Psoas muscle (tissue), 8 donors: ENCODE measurements around the gene SSRP1. TPM values are rescaled to one million over a fixed set of nuclear protein-coding genes. Genes with fewer than 3 reads are reported as not detected.

Experiments
- ATAC-seq, 4 donors: fragments of 200-7000 bp; cut with Tn5 transposase; one replicate each; pipeline ENCODE4 v1.9.1; 2020; ENCODE audit warnings: moderate library complexity in 3 of 4, mild to moderate bottlenecking in 2 of 4
- DNase-seq, 2 donors: peaks; one replicate each; pipeline ENCODE4 v3.0.0-alpha.2; 2020
- H3K27ac ChIP-seq: fragments of 200-600 bp; one replicate; pipeline ENCODE4 v1.8.0; 2022
- H3K27me3 ChIP-seq, 3 donors: fragments of 200-600 bp in 1 of 3; one replicate each; pipeline versions ENCODE4 v1.6.1 to v1.8.0; 2013 to 2022; ENCODE audit warnings: low read length in 2 of 3, mild to moderate bottlenecking in 2 of 3, moderate library complexity in 1 of 3; ENCODE audit not compliant: insufficient read depth in 3 of 3
- H3K36me3 ChIP-seq, 2 donors: fragments of 200-600 bp in 1 of 2; one replicate each; pipeline versions ENCODE4 v1.6.1 to v1.8.0; 2013 to 2022; ENCODE audit warnings: low read depth in 1 of 2, mild to moderate bottlenecking in 1 of 2, moderate library complexity in 1 of 2; ENCODE audit not compliant: insufficient read depth in 1 of 2
- H3K4me1 ChIP-seq: fragments of 200-600 bp; one replicate; pipeline ENCODE4 v1.8.0; 2022
- H3K4me3 ChIP-seq: fragments of 200-600 bp; one replicate; pipeline ENCODE4 v1.8.0; 2022; ENCODE audit warnings: mild to moderate bottlenecking
- H3K9me3 ChIP-seq: fragments of 200-600 bp; one replicate; pipeline ENCODE4 v1.8.0; 2022
- WGBS, 3 donors: extraction: QIAGEN DNeasy Blood & Tissue Kit; methylation state at CpG; one replicate each; pipeline versions ENCODE4 v1.1.6 to v1.1.7; 2013; 5-methylcytosine and 5-hydroxymethylcytosine counted together
- intact Hi-C, 2 donors: fragments of 100-400 bp; cut with DNase I; formaldehyde crosslinking; loops; one replicate each; pipeline versions ENCODE4 v1.11.0 to v1.14.2; 2022
- polyA plus RNA-seq, 3 donors: library from polyadenylated mRNA; stranded (reverse); fragments of 200-250 nt; gene quantifications; one replicate each; pipeline ENCODE4 v1.2.3, GENCODE V29; 2013
- total RNA-seq, 4 donors: library from RNA; stranded (reverse); fragmentation: NEBNext Ultra II Directional in 2 of 4; extraction: Animal tissue kit (Norgen Biotek cat#: 25700) in 2 of 4; gene quantifications; one replicate each; pipeline versions ENCODE4 v1.2.1 to v1.2.4, GENCODE V29; 2021 to 2023
- TF ChIP-seq, protein P1 (sequence below): fragments of 200-600 bp; IDR thresholded peaks from one replicate; pipeline ENCODE4 v1.8.0; 2022; ENCODE audit warnings: antibody characterized with exemption
- donor health status: healthy with polysubstance abuse.
- donor health status: DM: no; HTN: no; CAD: no; lungs with moderate emphysema.
- donor health status: Bipolar disorder and iron deficiency.
- donor health status: healthy.
- donor health status: DM: yes; HTN: yes; CAD: no.
- donor health status: DM: no; HTN: no; CAD: no.
- donor health status: DM: no; HTN: no; CAD: no.
- donor health status: DM: yes; HTN: yes; CAD: no.

The SSRP1 gene
- total and polyA plus RNA-seq, 7 donors = 69.0 to 138 (median 94.0) TPM

DNA sequence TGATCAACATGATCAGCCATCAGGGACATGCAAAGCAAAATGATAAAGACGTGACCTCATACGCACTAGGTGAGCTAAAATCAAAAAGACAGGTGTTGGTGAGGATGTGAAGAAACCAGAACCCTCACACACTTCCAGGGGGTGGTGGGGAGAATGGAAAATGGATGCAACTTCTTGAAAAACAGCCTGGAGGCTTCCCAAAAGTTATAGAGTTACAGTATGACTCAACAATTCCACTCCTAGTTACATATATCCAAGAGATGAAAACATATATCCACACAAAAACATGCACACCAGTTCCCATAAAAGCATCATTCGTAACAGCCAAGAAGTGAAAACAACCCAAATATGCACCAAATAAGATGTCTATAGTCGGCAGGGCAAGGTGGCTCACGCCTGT is 56.6 kb downstream of the SSRP1 start:
- WGBS, 3 donors = 90 to 93% (median 90%) methylated on average over 5 of the region's 5 CpGs
- Histone ChIP-seq H3K4me1 (peaks cover 15% of the 10 kb centered on the region), H3K27me3 (no peaks in the 10 kb centered on the region), H3K27ac (no peak overlapping the region), H3K36me3 (no peaks in the 10 kb centered on the region), H3K4me3 (no peak overlapping the region), H3K9me3 (no peaks in the 10 kb centered on the region)
- intact Hi-C loops = no loop called here
- DNase-seq = no peak
- TF ChIP-seq, protein P1, sequence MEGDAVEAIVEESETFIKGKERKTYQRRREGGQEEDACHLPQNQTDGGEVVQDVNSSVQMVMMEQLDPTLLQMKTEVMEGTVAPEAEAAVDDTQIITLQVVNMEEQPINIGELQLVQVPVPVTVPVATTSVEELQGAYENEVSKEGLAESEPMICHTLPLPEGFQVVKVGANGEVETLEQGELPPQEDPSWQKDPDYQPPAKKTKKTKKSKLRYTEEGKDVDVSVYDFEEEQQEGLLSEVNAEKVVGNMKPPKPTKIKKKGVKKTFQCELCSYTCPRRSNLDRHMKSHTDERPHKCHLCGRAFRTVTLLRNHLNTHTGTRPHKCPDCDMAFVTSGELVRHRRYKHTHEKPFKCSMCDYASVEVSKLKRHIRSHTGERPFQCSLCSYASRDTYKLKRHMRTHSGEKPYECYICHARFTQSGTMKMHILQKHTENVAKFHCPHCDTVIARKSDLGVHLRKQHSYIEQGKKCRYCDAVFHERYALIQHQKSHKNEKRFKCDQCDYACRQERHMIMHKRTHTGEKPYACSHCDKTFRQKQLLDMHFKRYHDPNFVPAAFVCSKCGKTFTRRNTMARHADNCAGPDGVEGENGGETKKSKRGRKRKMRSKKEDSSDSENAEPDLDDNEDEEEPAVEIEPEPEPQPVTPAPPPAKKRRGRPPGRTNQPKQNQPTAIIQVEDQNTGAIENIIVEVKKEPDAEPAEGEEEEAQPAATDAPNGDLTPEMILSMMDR = no peak
- ATAC-seq = no peak

DNA sequence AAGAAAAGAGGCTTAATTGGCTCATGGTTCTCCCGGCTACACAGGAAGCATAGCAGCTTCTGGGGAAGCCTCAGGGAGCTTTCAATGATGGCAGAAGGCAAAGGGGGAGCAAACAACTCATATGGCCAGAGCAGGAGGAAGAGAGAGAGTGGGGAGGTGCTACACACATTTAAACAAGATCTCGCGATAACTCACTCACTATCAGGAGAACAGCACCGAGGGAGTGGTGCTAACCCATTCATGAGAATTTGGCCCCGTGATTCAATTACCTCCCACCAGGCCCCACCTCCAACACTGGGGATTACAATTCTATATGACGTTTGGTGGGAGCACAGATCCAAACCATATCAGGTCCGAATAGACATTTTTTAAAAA is 57.0 kb downstream of the SSRP1 start:
- no peaks in the 10 kb centered on the region for H3K9me3 ChIP-seq
- ATAC-seq (no peak), DNase-seq (no peak)
- no peaks in the 10 kb centered on the region for H3K27me3 ChIP-seq
- intact Hi-C loops = no loop called here
- no peak overlapping the region for H3K4me3 ChIP-seq
- no peaks in the 10 kb centered on the region for H3K36me3 ChIP-seq
- TF ChIP-seq, protein P1 = no peak
- H3K4me1 ChIP-seq = peaks cover 15% of the 10 kb centered on the region
- peak overlapping the region; percentile 73 for H3K27ac ChIP-seq
- 85 to 93% (median 88%) methylated on average over 7 of the region's 7 CpGs for WGBS, 3 donors

GRCh38 chr11:57277845-57278720 is 57.6 kb downstream of the SSRP1 start:
- H3K4me1 ChIP-seq = peaks cover 15% of the 10 kb centered on the region
- no peaks in the 10 kb centered on the region for H3K36me3 ChIP-seq
- DNase-seq (peak; percentile 71 to 84), ATAC-seq (peak; percentile 82 to 93 (median 86))
- WGBS, 3 donors = 9 to 10% (median 10%) methylated on average over 14 of the region's 14 CpGs
- intact Hi-C loops = no loop called here
- TF ChIP-seq, protein P1 = peak; percentile 77
- no peaks in the 10 kb centered on the region for H3K9me3 ChIP-seq
- H3K4me3 ChIP-seq = peak overlapping the region; percentile 41
- peak overlapping the region; percentile 73 for H3K27ac ChIP-seq
- H3K27me3 ChIP-seq = no peaks in the 10 kb centered on the region

GRCh38 chr11:57276971-57277675 is 58.6 kb downstream of the SSRP1 start:
- ATAC-seq (peak in 2 of 4 donors; percentile 4 to 23), DNase-seq (no peak)
- Histone ChIP-seq H3K27me3 (no peaks in the 10 kb centered on the region), H3K36me3 (no peaks in the 10 kb centered on the region), H3K4me3 (no peak overlapping the region), H3K9me3 (no peaks in the 10 kb centered on the region), H3K4me1 (peaks cover 15% of the 10 kb centered on the region), H3K27ac (peak overlapping the region; percentile 73)
- WGBS, 3 donors = 57 to 60% (median 58%) methylated on average over 6 of the region's 6 CpGs
- intact Hi-C loops = no loop called here
- TF ChIP-seq, protein P1 = no peak
